ENCODE data around the gene HBQ1.
A peak's percentile ranks its signal among the peaks of the same experiment; 100 is the strongest.
"Not testable (repeated sequence)": the region's sequence is repeated elsewhere in the genome, so short reads cannot be mapped to it uniquely, and the experiment has no call there.

Gene HBQ1

GRCh38 chr16:176477-177382 lies 3.5 kb upstream of the HBQ1 start, which contains the start of gene HBA1:
HBA1 (plus strand) TSS chr16:176680; CDS start chr16:176717, 37 bp downstream.
- DNase-seq = not testable (repeated sequence)

- DNase-seq = no peak
Measured at GRCh38 chr16:177394-177822, 2.9 kb upstream of the HBQ1 start.

GRCh38 chr16:177981-178667 lies 2.1 kb upstream of the HBQ1 start:
- no peak for DNase-seq

DNA sequence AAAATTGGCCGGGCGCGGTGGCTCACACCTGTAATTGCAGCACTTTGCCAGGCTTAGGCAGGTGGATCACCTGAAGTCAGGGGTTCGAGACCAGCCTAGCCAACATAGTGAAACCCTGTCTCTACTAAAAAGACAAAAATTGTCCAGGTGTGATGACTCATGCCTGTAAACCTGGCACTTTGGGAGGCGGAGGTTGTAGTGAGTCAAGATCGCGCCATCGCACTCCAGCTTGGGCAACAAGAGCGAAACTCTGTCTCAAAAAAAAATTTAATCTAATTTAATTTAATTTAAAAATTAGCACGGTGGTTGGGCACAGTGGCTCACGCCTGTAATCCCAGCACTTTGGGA lies 1.6 kb upstream of the HBQ1 start:
- DNase-seq = no peak

DNA sequence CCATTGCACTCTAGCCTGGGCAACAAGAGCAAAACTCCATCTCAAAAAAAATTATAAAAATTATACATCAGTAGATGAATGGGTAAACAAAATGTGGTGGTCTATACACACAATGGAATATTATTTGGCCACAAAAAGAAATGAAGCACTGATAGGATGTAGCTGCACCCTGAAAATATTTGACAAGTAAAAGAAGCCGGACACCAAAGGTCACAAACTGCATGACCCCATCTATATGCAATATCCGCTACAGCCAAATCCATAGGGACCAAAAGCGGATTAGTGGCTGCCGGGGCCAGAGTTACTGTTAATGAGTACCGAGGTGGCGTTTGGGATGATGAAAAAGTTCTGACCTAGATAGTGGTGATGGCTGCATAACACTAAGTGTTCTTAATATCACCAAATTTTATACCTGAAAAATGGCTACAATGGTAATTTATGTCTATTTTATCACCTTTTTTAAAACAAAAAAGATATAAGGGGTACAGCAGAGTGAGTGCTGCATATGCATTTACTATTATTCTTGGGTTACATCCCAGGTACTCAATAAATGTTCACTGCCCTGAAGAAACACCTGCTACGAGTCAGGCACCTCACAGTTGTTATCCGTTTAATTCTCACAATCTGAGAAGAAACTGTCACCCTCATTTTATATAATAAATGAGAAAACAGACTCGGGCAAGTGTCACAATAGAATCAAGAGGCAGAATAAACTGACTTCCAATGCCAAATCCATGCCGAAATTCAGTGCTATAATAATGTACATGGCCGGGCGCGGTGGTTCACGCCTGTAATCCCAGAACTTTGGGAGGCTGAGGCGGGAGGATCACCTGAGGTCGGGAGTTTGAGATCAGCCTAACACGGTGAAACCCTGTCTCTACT lies 807 bp upstream of the HBQ1 start:
- DNase-seq = no peak

- peak in 5 of 6 experiments; percentile 60 to 89 (median 78) for DNase-seq
Measured at GRCh38 chr16:180681-181564, 664 bp downstream of the HBQ1 start.

DNA sequence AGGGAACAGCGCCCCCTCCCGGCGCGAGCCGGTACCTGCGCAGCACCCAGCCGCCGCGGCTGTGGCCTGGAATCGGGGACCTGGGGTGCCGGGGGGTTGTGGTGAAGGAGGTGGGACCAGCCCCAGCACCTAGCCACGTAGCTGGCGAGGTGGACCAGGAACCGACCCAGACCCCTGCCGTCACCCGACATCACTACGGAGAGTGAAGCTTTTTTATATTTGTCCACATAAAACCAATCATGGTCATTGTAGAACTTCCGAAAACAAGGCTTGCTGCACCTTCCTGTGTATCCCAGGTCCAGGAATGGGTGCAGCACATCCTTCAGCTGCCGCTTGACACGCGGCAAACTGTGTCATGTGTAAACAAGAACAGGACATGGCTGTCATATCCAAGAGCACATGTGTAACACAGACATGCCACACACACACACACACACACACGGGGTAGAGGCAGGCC lies 1.3 kb downstream of the HBQ1 start:
- DNase-seq = peak in 2 of 6 experiments; percentile 40 to 84

- no peak for DNase-seq
Measured at GRCh38 chr16:183005-183404, 2.7 kb downstream of the HBQ1 start.

DNA sequence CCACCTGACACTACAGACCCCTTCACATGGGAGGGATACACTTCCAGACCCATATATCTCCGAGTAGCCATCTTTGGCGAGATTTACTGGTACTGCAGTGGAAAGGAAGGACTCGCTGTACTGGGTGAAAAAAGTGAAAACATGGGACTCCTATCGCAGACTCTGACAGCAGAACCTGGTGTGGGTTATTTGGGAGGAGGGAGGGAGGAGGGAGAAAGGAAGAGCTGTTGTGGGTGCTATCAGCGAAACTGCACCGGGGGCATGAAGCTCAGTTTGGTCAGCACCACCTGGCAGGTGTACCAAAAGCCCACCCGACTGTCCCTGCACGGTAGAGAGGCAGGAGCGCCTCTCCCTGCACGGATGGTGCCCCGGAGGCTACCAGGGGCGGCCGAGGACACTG lies 5.0 kb downstream of the HBQ1 start:
- no peak for DNase-seq

GRCh38 chr16:185691-186090 lies 5.4 kb downstream of the HBQ1 start:
- no peak for DNase-seq

DNA sequence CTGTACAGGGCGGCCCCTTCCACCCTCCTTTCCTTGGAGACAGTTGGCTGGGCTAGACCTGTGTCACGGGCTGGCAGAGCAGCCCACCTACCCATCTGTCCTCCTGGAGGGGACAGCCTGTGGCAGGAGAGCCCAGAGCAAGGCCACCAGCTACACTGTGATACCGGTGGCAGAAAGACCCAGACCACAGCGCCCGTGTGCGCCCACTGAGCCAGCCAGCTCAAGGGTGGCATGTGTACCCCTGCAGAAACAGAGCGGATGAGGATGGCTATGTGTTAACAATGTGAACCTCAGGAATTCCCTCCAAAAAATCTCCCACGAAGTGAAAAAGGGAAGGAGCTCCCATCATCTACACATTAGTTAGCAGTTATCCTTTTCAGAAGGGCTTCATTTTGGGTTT lies 7.1 kb downstream of the HBQ1 start:
- DNase-seq = no peak

- DNase-seq = peak in 2 of 6 experiments; percentile 26 to 30
Measured at GRCh38 chr16:188674-189073, 8.4 kb downstream of the HBQ1 start.

DNA sequence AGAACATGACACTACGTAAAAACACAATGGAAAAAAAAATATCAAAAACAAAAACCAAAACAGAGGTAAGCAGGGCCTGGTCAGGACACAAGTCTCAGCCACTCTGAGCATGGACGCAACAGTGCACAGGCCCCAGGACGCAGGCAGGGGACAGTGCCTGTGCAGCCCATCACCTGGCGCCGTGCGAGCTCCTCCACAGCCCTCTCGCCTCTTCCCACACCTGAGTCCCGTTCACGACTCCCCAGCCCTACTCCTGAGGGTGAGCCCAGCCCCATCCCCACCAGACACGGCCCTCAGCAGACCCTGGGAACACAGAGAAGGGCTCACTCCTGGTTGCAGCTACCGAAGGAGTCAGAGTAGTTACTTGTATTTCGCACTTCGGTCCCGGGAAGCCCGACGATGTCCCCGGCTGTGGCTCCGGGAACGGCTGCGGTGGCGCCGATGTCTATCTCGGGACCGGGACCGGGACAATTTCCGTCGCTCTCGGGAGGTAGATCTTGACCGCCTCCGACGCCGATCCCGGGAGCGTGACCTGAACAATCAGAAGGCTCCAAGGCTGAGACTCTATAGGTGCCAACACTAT lies 9.4 kb downstream of the HBQ1 start:
- DNase-seq = no peak

DNA sequence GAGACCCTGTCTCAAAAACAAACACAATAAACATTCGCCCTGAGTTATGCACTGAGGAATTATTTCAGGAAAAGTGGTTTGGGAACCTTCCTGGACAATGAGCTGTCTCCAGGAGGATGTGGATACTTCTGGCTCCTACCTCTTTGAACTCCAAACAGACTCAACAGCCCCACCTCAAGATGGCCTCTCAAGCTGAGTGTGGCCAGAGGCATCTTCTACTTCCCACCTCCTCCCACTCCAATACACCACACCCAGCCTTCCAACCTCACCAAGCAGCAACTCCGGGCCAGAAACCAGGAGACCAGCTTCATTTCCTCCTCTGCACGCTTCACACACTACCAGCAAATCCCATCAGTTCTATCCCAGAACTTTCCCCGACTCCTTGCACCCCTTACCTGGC lies 11.6 kb downstream of the HBQ1 start:
- DNase-seq = no peak

- no peak for DNase-seq
Measured at GRCh38 chr16:192686-193085, 12.4 kb downstream of the HBQ1 start.

GRCh38 chr16:193441-193840 lies 13.2 kb downstream of the HBQ1 start:
- no peak for DNase-seq

GRCh38 chr16:194516-194915 lies 14.3 kb downstream of the HBQ1 start:
- DNase-seq = no peak

- DNase-seq = no peak
Measured at GRCh38 chr16:200388-200787, 20.1 kb downstream of the HBQ1 start.

- DNase-seq = no peak
Measured at GRCh38 chr16:203246-203645, 23.0 kb downstream of the HBQ1 start.

DNA sequence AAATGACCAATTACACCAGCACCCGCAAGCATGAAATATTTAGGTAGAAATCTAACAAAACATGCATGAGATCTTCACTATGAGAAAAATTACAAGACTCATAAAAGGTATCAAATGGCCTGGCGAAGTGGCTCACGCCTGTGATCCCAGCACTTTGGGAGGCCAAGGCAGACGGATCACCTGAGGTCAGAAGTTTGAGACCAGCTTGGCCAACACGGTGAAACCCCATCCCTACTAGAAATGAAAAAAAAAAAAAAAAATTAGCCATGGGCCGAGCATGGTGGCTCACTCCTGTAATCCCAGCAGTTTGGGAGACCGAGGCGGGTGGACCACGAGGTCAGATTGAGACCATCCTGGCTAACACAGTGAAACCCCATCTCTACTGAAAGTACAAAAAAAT lies 23.8 kb downstream of the HBQ1 start:
- not testable (repeated sequence) for DNase-seq

GRCh38 chr16:209359-209758 lies 29.1 kb downstream of the HBQ1 start:
- DNase-seq = not testable (repeated sequence)
